BLaER1 treated with 17β-estradiol and CSF1 and Interleukin-3, amounts not matched to agents 10 nM and 100 nM (cell line): Measurements from ENCODE around the gene SMG1.
"Not testable (repeated sequence)": the region's sequence is repeated elsewhere in the genome, so short reads cannot be mapped to it uniquely, and the experiment has no call there.

ENCODE experiments used
- H3K27ac ChIP-seq, 11 experiments: shearing (Covaris generic); formaldehyde crosslinking; 2 replicates each; pipeline ENCODE4 v1.8.1; 2022
- H3K27me3 ChIP-seq, 11 experiments: shearing (Covaris generic); formaldehyde crosslinking; 2 replicates each; pipeline ENCODE4 v1.8.1; 2022
- H3K36me3 ChIP-seq, 11 experiments: shearing (Covaris generic); formaldehyde crosslinking; 2 replicates each; pipeline ENCODE4 v1.8.1; 2022
- H3K4me1 ChIP-seq, 10 experiments: shearing (Covaris generic); formaldehyde crosslinking; 2 replicates each; pipeline ENCODE4 v1.8.1; 2022
- H3K4me2 ChIP-seq, 11 experiments: shearing (Covaris generic); formaldehyde crosslinking; 2 replicates each; pipeline ENCODE4 v1.8.1; 2022
- H3K4me3 ChIP-seq, 10 experiments: shearing (Covaris generic); formaldehyde crosslinking; 2 replicates each; pipeline ENCODE4 v1.8.1; 2022
- H3K9ac ChIP-seq, 11 experiments: shearing (Covaris generic); formaldehyde crosslinking; 2 replicates each; pipeline ENCODE4 v1.8.1; 2022
- H3K9me3 ChIP-seq, 11 experiments: shearing (Covaris generic); formaldehyde crosslinking; replicated peaks in 1 of 11; 2 replicates each; pipeline ENCODE4 v1.8.1; 2022
- H4K20me1 ChIP-seq, 11 experiments: shearing (Covaris generic); formaldehyde crosslinking; 2 replicates each; pipeline ENCODE4 v1.8.1; 2022
- Cebpa-rat ChIP-seq, 11 experiments: shearing (Covaris generic); IDR thresholded peaks; 2 replicates each; pipeline ENCODE4 v1.8.1; 2022

The SMG1 gene

GRCh38 chr16:18783430-18784341 lies 142.5 kb downstream of the SMG1 start:
- H3K36me3 ChIP-seq: peaks cover 65 to 79% (median 70%) of the 10 kb centered on the region in 11 experiments
- no peak for TF ChIP-seq Cebpa-rat (IDR thresholded peaks at IDR 0.05)
- H3K9ac ChIP-seq: peak overlapping the region in 2 of 11 experiments; percentile 31 to 34; a peak in 4 of 22 replicates
- H3K4me1 ChIP-seq: peaks cover 39 to 57% (median 46%) of the 10 kb centered on the region in 10 experiments
- peaks cover 65 to 94% (median 80%) of the 10 kb centered on the region in 11 experiments for H4K20me1 ChIP-seq
- H3K4me3 ChIP-seq: no peak overlapping the region
- no peak overlapping the region for H3K27ac ChIP-seq
- H3K4me2 ChIP-seq: peak overlapping the region in 2 of 11 experiments; percentile 5 to 15; a peak in 2 of 22 replicates
- no peaks in the 10 kb centered on the region for H3K27me3 ChIP-seq
- no peaks in the 10 kb centered on the region for H3K9me3 ChIP-seq

- Histone ChIP-seq H3K4me3 (no peak overlapping the region), H3K27ac (no peak overlapping the region), H4K20me1 (peaks cover 57 to 87% (median 72%) of the 10 kb centered on the region in 11 experiments), H3K9me3 (no peaks in the 10 kb centered on the region), H3K9ac (peak overlapping the region in 1 of 11 experiments; percentile 1; a peak in 1 of 22 replicates), H3K4me1 (peaks cover 31 to 49% (median 37%) of the 10 kb centered on the region in 10 experiments), H3K4me2 (no peak overlapping the region), H3K27me3 (no peaks in the 10 kb centered on the region), H3K36me3 (peaks cover 57 to 71% (median 62%) of the 10 kb centered on the region in 11 experiments)
- no peak for TF ChIP-seq Cebpa-rat (IDR thresholded peaks at IDR 0.05)
Measured at GRCh38 chr16:18782697-18783429, 143.3 kb downstream of the SMG1 start.

GRCh38 chr16:18781232-18781631 lies 145.0 kb downstream of the SMG1 start:
- H3K4me3 ChIP-seq, H3K27ac ChIP-seq, H3K9me3 ChIP-seq, H3K27me3 ChIP-seq, H3K4me2 ChIP-seq, H3K9ac ChIP-seq: not testable (repeated sequence)
- H3K4me1 ChIP-seq: peaks cover 15 to 32% (median 21%) of the 10 kb centered on the region in 10 experiments
- peaks cover 40 to 70% (median 55%) of the 10 kb centered on the region in 11 experiments for H4K20me1 ChIP-seq
- H3K36me3 ChIP-seq: peaks cover 41 to 59% (median 45%) of the 10 kb centered on the region in 11 experiments

GRCh38 chr16:18780460-18781026 lies 145.7 kb downstream of the SMG1 start:
- H3K9me3 ChIP-seq, H3K9ac ChIP-seq, H3K27ac ChIP-seq, H3K27me3 ChIP-seq, H3K4me2 ChIP-seq, H3K4me3 ChIP-seq: not testable (repeated sequence)
- peaks cover 8 to 25% (median 15%) of the 10 kb centered on the region in 10 experiments; a peak in 19 of 20 replicates for H3K4me1 ChIP-seq
- H3K36me3 ChIP-seq: peaks cover 34 to 58% (median 39%) of the 10 kb centered on the region in 11 experiments
- peaks cover 34 to 63% (median 49%) of the 10 kb centered on the region in 11 experiments for H4K20me1 ChIP-seq

- not testable (repeated sequence) for H3K27ac ChIP-seq, H3K4me3 ChIP-seq, H3K9me3 ChIP-seq, H3K4me2 ChIP-seq, H3K9ac ChIP-seq, H3K27me3 ChIP-seq
- peaks cover 5 to 29% (median 10%) of the 10 kb centered on the region in 11 experiments for H3K36me3 ChIP-seq
- peaks cover 0 to 25% (median 0%) of the 10 kb centered on the region in 10 experiments; a peak in 5 of 20 replicates for H3K4me1 ChIP-seq
- peaks cover 5 to 35% (median 20%) of the 10 kb centered on the region in 11 experiments; a peak in 21 of 22 replicates for H4K20me1 ChIP-seq
Measured at GRCh38 chr16:18777664-18778063, 148.5 kb downstream of the SMG1 start.

- Histone ChIP-seq H4K20me1 (peaks cover 0 to 25% (median 14%) of the 10 kb centered on the region in 11 experiments; a peak in 14 of 22 replicates), H3K9me3 (peaks cover 0 to 12% (median 6%) of the 10 kb centered on the region in 11 experiments; a peak in 17 of 22 replicates), H3K36me3 (peaks cover 0 to 21% (median 5%) of the 10 kb centered on the region in 11 experiments; a peak in 10 of 22 replicates), H3K4me1 (peaks cover 0 to 25% (median 0%) of the 10 kb centered on the region in 10 experiments; a peak in 5 of 20 replicates)
- H3K4me3 ChIP-seq, H3K9ac ChIP-seq, H3K27ac ChIP-seq, H3K4me2 ChIP-seq, H3K27me3 ChIP-seq: not testable (repeated sequence)
Measured at GRCh38 chr16:18776334-18776733, 149.9 kb downstream of the SMG1 start.

- not testable (repeated sequence) for H3K27me3 ChIP-seq, H3K9ac ChIP-seq, H3K4me3 ChIP-seq
- peaks cover 0 to 11% (median 4%) of the 10 kb centered on the region in 11 experiments; a peak in 9 of 22 replicates for H4K20me1 ChIP-seq
- peak overlapping the region in 2 of 11 experiments; percentile 62 to 68; a peak in 5 of 22 replicates for H3K4me2 ChIP-seq
- peaks cover 0 to 14% (median 7%) of the 10 kb centered on the region in 11 experiments; a peak in 17 of 22 replicates for H3K9me3 ChIP-seq
- peaks cover 0 to 25% (median 0%) of the 10 kb centered on the region in 10 experiments; a peak in 5 of 20 replicates for H3K4me1 ChIP-seq
- peaks cover 0 to 21% (median 5%) of the 10 kb centered on the region in 11 experiments; a peak in 9 of 22 replicates for H3K36me3 ChIP-seq
- peak overlapping the region in 2 of 11 experiments; percentile 50 to 52; a peak in 4 of 22 replicates for H3K27ac ChIP-seq
Measured at GRCh38 chr16:18774651-18775050, 151.6 kb downstream of the SMG1 start.

- not testable (repeated sequence) for H3K9ac ChIP-seq, H3K27ac ChIP-seq
Measured at GRCh38 chr16:18772171-18772570, 154.0 kb downstream of the SMG1 start.

GRCh38 chr16:18770336-18770962 lies 155.8 kb downstream of the SMG1 start:
- H3K27me3 ChIP-seq, H4K20me1 ChIP-seq, H3K9ac ChIP-seq, H3K4me2 ChIP-seq, H3K4me3 ChIP-seq, H3K36me3 ChIP-seq, H3K27ac ChIP-seq: not testable (repeated sequence)
- Histone ChIP-seq H3K4me1 (peaks cover 0 to 21% (median 0%) of the 10 kb centered on the region in 10 experiments; a peak in 5 of 20 replicates), H3K9me3 (peaks cover 0 to 14% (median 7%) of the 10 kb centered on the region in 11 experiments; a peak in 17 of 22 replicates)

More at GRCh38 chr16:18772171-18772570, 154.0 kb downstream of the SMG1 start:
- not testable (repeated sequence) for H3K4me3 ChIP-seq, H3K27me3 ChIP-seq, H3K4me2 ChIP-seq, H4K20me1 ChIP-seq
- Histone ChIP-seq H3K9me3 (peaks cover 0 to 14% (median 7%) of the 10 kb centered on the region in 11 experiments; a peak in 17 of 22 replicates), H3K36me3 (peaks cover 0 to 15% (median 0%) of the 10 kb centered on the region in 11 experiments; a peak in 5 of 22 replicates), H3K4me1 (peaks cover 0 to 25% (median 0%) of the 10 kb centered on the region in 10 experiments; a peak in 5 of 20 replicates)

GRCh38 chr16:18767217-18767616 lies 159.0 kb downstream of the SMG1 start:
- not testable (repeated sequence) for H3K9ac ChIP-seq, H3K36me3 ChIP-seq, H3K4me1 ChIP-seq, H3K27ac ChIP-seq, H3K4me3 ChIP-seq, H3K4me2 ChIP-seq, H4K20me1 ChIP-seq, H3K27me3 ChIP-seq
- H3K9me3 ChIP-seq: peaks cover 0 to 11% (median 7%) of the 10 kb centered on the region in 11 experiments; a peak in 17 of 22 replicates

GRCh38 chr16:18762713-18763112 lies 163.5 kb downstream of the SMG1 start:
- not testable (repeated sequence) for H3K27me3 ChIP-seq, H4K20me1 ChIP-seq, H3K9ac ChIP-seq, H3K9me3 ChIP-seq, H3K27ac ChIP-seq, H3K36me3 ChIP-seq, H3K4me3 ChIP-seq, H3K4me2 ChIP-seq, H3K4me1 ChIP-seq
